CD4-positive, CD25-positive, alpha-beta regulatory T cell (primary cell): ENCODE data around the gene MYO10. TPM values are rescaled to one million over a fixed set of nuclear protein-coding genes. Genes with fewer than 3 reads are reported as not detected.

Experiments
- ATAC-seq, 2 donors: fragments of 150-1000 bp; cut with Tn5 transposase; one replicate each; pipeline ENCODE4 v1.10.0; 2021; ENCODE audit warnings: low read depth in 2 of 2, moderate number of reproducible peaks in 2 of 2, moderate library complexity in 1 of 2
- DNase-seq, 3 donors: peaks; one replicate each; pipeline versions ENCODE4 v3.0.0 to v3.0.0-alpha.2; 2012 to 2022; ENCODE audit warnings: mixed read lengths in 1 of 3
- H3K27ac ChIP-seq: one replicate; pipeline ENCODE4 v1.7.0; 2013; ENCODE audit warnings: mild to moderate bottlenecking, low read length; ENCODE audit not compliant: insufficient read depth, poor library complexity, severe bottlenecking
- H3K27me3 ChIP-seq: one replicate; pipeline ENCODE4 v1.7.0; 2013; ENCODE audit warnings: low read length; ENCODE audit not compliant: control insufficient read depth, insufficient read depth
- H3K36me3 ChIP-seq: one replicate; pipeline ENCODE4 v1.7.0; 2013; ENCODE audit warnings: mild to moderate bottlenecking, low read length, moderate library complexity; ENCODE audit not compliant: control insufficient read depth, insufficient read depth
- H3K4me1 ChIP-seq: 2 replicates; pipeline ENCODE4 v1.7.0; 2013; ENCODE audit warnings: mild to moderate bottlenecking, low read length; ENCODE audit not compliant: insufficient read depth, control insufficient read depth, poor library complexity, severe bottlenecking
- H3K4me3 ChIP-seq: one replicate; pipeline ENCODE4 v1.7.0; 2013; ENCODE audit warnings: low read depth, mild to moderate bottlenecking, low read length, moderate library complexity
- H3K9me3 ChIP-seq, 2 experiments: 1 replicate in 1 of 2; 2 replicates in 1 of 2; pipeline ENCODE4 v1.7.0; 2013; ENCODE audit warnings: low read length in 2 of 2, mild to moderate bottlenecking in 1 of 2, moderate library complexity in 1 of 2; ENCODE audit not compliant: control insufficient read depth in 2 of 2
- H3K27ac Mint-ChIP-seq, 3 donors: one replicate each; pipeline ENCODE4 v1.8.0; 2020 to 2022; ENCODE audit warnings: mild to moderate bottlenecking in 3 of 3, mixed read lengths in 3 of 3, moderate library complexity in 2 of 3
- H3K27me3 Mint-ChIP-seq: one replicate; pipeline ENCODE4 v1.8.0; 2022; ENCODE audit warnings: mild to moderate bottlenecking, mixed read lengths
- H3K36me3 Mint-ChIP-seq: one replicate; pipeline ENCODE4 v1.8.0; 2020; ENCODE audit warnings: mixed read lengths
- H3K4me1 Mint-ChIP-seq, 4 donors: one replicate each; pipeline ENCODE4 v1.8.0; 2020 to 2022; ENCODE audit warnings: mixed read lengths in 4 of 4, mild to moderate bottlenecking in 1 of 4
- H3K4me3 Mint-ChIP-seq, 4 donors: one replicate each; pipeline ENCODE4 v1.8.0; 2020 to 2022; ENCODE audit warnings: mild to moderate bottlenecking in 4 of 4, mixed read lengths in 4 of 4, moderate library complexity in 3 of 4
- H3K9me3 Mint-ChIP-seq, 7 donors: one replicate each; pipeline ENCODE4 v1.8.0; 2020 to 2022; ENCODE audit warnings: mixed read lengths in 7 of 7, mild to moderate bottlenecking in 3 of 7, moderate library complexity in 2 of 7
- polyA plus RNA-seq, 4 donors: library from polyadenylated mRNA; unstranded; fragments of 300-500 nt; fragmentation: Illumina TruSeq; gene quantifications; one replicate each; pipeline ENCODE4 v1.2.3, GENCODE V29; 2021
- total RNA-seq: library from RNA; stranded (reverse); gene quantifications from one replicate; pipeline ENCODE4 v1.2.3, GENCODE V29; 2022

Gene MYO10
- total and polyA plus RNA-seq, 5 donors from 2014 or later: 0.01 to 0.05 (median 0.02) TPM; not detected in 1

DNA sequence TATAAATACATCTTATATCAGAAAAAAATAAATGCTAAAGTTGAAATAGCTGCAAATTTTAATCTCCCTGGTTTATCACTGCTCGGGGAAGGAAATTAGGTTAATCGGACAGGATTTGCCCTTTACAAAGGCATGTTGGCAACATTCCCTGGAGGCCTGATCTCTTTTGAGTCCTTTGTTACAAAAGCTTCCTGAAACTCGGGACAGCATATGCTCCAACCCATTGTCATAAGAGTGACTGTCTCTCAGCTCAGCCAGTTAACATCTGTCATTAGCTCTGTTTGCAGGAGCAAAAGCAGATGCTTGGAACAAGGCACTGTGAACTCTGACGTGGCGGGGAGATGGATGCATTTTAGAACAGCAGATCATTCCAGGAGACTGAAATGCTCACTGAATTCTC, 80.6 kb downstream of the MYO10 start:
- Histone ChIP-seq H3K4me3 (no peak overlapping the region), H3K9me3 (peaks cover 0 to 7% of the 10 kb centered on the region in 2 experiments), H3K4me1 (no peaks in the 10 kb centered on the region), H3K36me3 (no peaks in the 10 kb centered on the region), H3K27me3 (no peaks in the 10 kb centered on the region), H3K27ac (no peak overlapping the region)
- Mint-ChIP-seq H3K4me3 (no peak overlapping the region), H3K36me3 (no peaks in the 10 kb centered on the region), H3K4me1 (no peaks in the 10 kb centered on the region), H3K27ac (no peak overlapping the region), H3K27me3 (peaks cover 4% of the 10 kb centered on the region), H3K9me3 (peaks cover 0 to 6% (median 0%) of the 10 kb centered on the region in 7 donors)
- DNase-seq (no peak), ATAC-seq (no peak)

DNA sequence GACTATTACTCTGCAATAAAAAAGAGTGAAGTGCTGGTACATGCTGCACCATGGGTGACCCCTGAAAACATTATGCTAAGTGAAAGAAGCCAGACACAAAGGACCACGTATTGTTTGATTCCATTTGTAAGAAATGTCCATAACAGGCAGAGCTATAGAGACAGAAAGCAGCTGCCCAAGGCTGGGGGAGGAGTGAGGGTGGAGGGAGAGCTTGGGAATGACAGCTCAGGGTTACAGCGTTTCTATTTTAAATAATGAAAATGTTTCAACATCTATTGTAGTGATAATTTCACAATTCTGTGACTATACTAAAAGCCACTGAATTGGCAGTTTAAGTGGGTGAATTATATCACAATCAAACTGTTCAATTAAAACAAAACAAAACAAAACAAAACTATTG, 81.7 kb downstream of the MYO10 start:
- Histone ChIP-seq H3K27me3 (no peaks in the 10 kb centered on the region), H3K27ac (no peak overlapping the region), H3K36me3 (no peaks in the 10 kb centered on the region), H3K4me3 (no peak overlapping the region), H3K9me3 (peaks cover 0 to 7% of the 10 kb centered on the region in 2 experiments), H3K4me1 (no peaks in the 10 kb centered on the region)
- H3K4me1 Mint-ChIP-seq: no peaks in the 10 kb centered on the region
- H3K27me3 Mint-ChIP-seq: peaks cover 4% of the 10 kb centered on the region
- H3K4me3 Mint-ChIP-seq: no peak overlapping the region
- H3K36me3 Mint-ChIP-seq: no peaks in the 10 kb centered on the region
- ATAC-seq: no peak
- no peak overlapping the region for H3K27ac Mint-ChIP-seq
- H3K9me3 Mint-ChIP-seq: peaks cover 0 to 6% (median 0%) of the 10 kb centered on the region in 7 donors
- no peak for DNase-seq

- Mint-ChIP-seq H3K9me3 (peaks cover 0 to 6% (median 0%) of the 10 kb centered on the region in 7 donors), H3K36me3 (no peaks in the 10 kb centered on the region), H3K27ac (no peak overlapping the region), H3K4me1 (no peaks in the 10 kb centered on the region), H3K4me3 (no peak overlapping the region), H3K27me3 (peaks cover 4% of the 10 kb centered on the region)
- DNase-seq (no peak), ATAC-seq (no peak)
- no peaks in the 10 kb centered on the region for H3K4me1 ChIP-seq
- H3K4me3 ChIP-seq: no peak overlapping the region
- no peaks in the 10 kb centered on the region for H3K27me3 ChIP-seq
- H3K36me3 ChIP-seq: no peaks in the 10 kb centered on the region
- no peak overlapping the region for H3K27ac ChIP-seq
- H3K9me3 ChIP-seq: no peaks in the 10 kb centered on the region
These were observed 82.6 kb downstream of the MYO10 start for GRCh38 chr5:16853518-16853917.

DNA sequence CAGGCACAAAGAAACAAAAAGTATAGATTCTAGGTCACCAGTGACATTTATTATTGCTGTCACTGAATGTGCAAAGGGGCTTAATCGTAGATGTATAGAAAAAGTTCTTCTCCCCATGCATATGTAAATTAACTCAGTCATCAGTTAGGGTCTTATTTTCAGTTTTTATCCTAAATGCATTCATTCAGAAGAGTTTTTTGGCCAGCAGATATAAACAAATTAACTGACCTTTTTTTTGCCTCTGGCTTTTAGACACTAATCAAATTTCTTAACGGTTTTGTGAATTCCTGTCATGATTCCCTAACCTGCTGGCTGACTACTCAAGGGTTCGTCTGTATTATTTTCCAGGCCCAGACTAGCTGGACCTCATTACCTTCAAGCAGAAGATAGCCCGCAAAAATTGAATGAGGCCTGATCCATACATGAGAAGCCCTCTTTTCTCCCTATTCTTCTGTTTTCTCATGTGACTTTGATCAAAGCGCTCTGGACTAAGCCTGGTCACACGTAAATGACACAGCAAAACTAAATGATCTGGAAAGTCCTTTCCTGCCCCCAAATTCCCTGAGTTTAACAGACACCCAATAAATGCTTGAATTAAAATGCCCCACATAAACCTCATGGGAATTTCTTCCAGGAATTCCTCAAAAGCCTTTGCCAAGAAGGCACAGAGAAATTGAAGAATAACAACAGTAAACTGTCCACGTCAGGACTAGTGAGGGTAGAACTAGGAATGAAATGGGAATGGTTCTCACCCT, 83.7 kb downstream of the MYO10 start:
- H3K4me3 Mint-ChIP-seq: no peak overlapping the region
- H3K36me3 ChIP-seq: no peaks in the 10 kb centered on the region
- H3K9me3 Mint-ChIP-seq: no peaks in the 10 kb centered on the region
- DNase-seq (no peak), ATAC-seq (no peak)
- no peaks in the 10 kb centered on the region for H3K9me3 ChIP-seq
- no peak overlapping the region for H3K27ac ChIP-seq
- H3K36me3 Mint-ChIP-seq: no peaks in the 10 kb centered on the region
- H3K27ac Mint-ChIP-seq: no peak overlapping the region
- H3K4me3 ChIP-seq: no peak overlapping the region
- no peaks in the 10 kb centered on the region for H3K4me1 Mint-ChIP-seq
- peaks cover 4% of the 10 kb centered on the region for H3K27me3 Mint-ChIP-seq
- no peaks in the 10 kb centered on the region for H3K27me3 ChIP-seq
- H3K4me1 ChIP-seq: no peaks in the 10 kb centered on the region

DNA sequence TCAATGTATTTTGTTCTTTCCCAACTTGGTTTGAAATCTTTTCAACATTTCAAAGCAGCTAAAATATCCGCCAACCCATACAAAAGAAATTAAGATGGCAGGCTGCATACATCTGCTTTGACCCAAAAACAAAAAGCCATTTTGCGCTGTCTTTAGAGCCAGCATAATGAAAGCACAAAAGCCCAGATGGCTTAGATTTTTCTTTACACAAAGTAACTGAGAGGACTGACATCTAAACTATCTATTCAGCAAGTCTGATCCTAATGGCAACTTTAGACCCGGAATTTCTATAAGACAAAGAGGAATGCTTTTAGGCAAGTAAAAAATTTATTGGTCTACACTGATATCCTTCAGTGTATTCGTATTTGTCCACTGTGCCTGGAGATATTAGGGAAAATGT, 86.3 kb downstream of the MYO10 start:
- Histone ChIP-seq H3K4me3 (no peak overlapping the region), H3K27ac (no peak overlapping the region), H3K4me1 (no peaks in the 10 kb centered on the region), H3K9me3 (no peaks in the 10 kb centered on the region), H3K36me3 (no peaks in the 10 kb centered on the region), H3K27me3 (no peaks in the 10 kb centered on the region)
- DNase-seq (no peak), ATAC-seq (no peak)
- Mint-ChIP-seq H3K4me1 (no peaks in the 10 kb centered on the region), H3K27ac (no peak overlapping the region), H3K4me3 (no peak overlapping the region), H3K27me3 (peaks cover 4% of the 10 kb centered on the region), H3K9me3 (no peaks in the 10 kb centered on the region), H3K36me3 (no peaks in the 10 kb centered on the region)

DNA sequence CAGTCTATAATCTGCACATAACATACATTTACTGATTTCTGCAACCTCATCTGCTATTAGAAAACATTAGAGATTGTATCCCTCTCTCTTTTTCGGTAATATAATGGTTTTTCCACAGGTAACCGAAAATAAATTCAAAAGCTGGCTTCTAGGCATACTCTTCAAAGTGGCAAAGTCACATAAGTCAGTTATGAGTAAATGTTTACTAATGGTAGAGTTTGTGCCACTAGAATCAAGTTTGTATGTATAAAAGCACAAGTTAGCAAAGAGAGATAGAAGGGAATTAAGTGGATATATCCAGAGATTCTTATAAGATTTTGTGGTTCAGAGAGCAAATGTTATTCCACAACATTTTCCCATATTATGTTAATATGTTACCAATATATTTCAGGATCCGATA, 86.9 kb downstream of the MYO10 start:
- Mint-ChIP-seq H3K4me1 (no peaks in the 10 kb centered on the region), H3K4me3 (no peak overlapping the region)
- no peaks in the 10 kb centered on the region for H3K4me1 ChIP-seq

GRCh38 chr5:16844952-16845351, 91.1 kb downstream of the MYO10 start:
- no peaks in the 10 kb centered on the region for H3K36me3 Mint-ChIP-seq
- H3K27ac ChIP-seq: no peak overlapping the region
- DNase-seq: no peak
- no peak overlapping the region for H3K4me3 Mint-ChIP-seq
- no peaks in the 10 kb centered on the region for H3K27me3 Mint-ChIP-seq
- H3K4me3 ChIP-seq: no peak overlapping the region
- no peaks in the 10 kb centered on the region for H3K27me3 ChIP-seq
- no peak for ATAC-seq
- no peaks in the 10 kb centered on the region for H3K4me1 Mint-ChIP-seq
- H3K27ac Mint-ChIP-seq: no peak overlapping the region
- no peaks in the 10 kb centered on the region for H3K36me3 ChIP-seq
- no peaks in the 10 kb centered on the region for H3K9me3 ChIP-seq
- no peaks in the 10 kb centered on the region for H3K4me1 ChIP-seq
- H3K9me3 Mint-ChIP-seq: peaks cover 0 to 2% (median 0%) of the 10 kb centered on the region in 7 donors

More for the DNA sequence above, 86.9 kb downstream of the MYO10 start:
- DNase-seq: no peak
- H3K9me3 ChIP-seq: no peaks in the 10 kb centered on the region
- Mint-ChIP-seq H3K27me3 (peaks cover 2% of the 10 kb centered on the region), H3K9me3 (no peaks in the 10 kb centered on the region), H3K27ac (no peak overlapping the region), H3K36me3 (no peaks in the 10 kb centered on the region)
- H3K36me3 ChIP-seq: no peaks in the 10 kb centered on the region
- H3K27ac ChIP-seq: no peak overlapping the region
- no peak overlapping the region for H3K4me3 ChIP-seq
- no peak for ATAC-seq
- no peaks in the 10 kb centered on the region for H3K27me3 ChIP-seq

DNA sequence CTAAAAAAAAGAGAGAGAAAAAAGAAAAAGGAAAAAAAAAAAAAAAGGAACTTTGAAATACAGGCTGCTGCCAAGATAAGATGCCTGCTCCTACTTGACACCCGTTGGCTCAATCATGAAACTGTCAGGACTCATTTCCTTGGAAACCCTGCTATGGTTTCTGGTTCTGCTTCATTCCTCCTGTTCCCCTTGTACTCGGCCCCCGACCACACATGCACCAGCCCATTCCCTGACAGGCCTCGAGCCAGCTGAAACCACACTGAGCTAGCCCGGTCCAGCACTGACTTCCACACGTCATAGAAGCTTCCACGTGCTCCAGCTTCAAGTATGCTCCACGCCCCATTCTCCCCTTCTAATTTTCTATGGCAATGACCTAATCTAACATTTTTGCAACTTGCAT, 93.2 kb downstream of the MYO10 start:
- ATAC-seq: no peak
- Mint-ChIP-seq H3K9me3 (peaks cover 0 to 2% (median 0%) of the 10 kb centered on the region in 7 donors), H3K36me3 (no peaks in the 10 kb centered on the region), H3K27me3 (no peaks in the 10 kb centered on the region), H3K27ac (no peak overlapping the region), H3K4me1 (no peaks in the 10 kb centered on the region), H3K4me3 (no peak overlapping the region)
- H3K27ac ChIP-seq: no peak overlapping the region
- no peaks in the 10 kb centered on the region for H3K27me3 ChIP-seq
- H3K36me3 ChIP-seq: no peaks in the 10 kb centered on the region
- DNase-seq: no peak
- H3K9me3 ChIP-seq: no peaks in the 10 kb centered on the region
- H3K4me3 ChIP-seq: no peak overlapping the region
- H3K4me1 ChIP-seq: no peaks in the 10 kb centered on the region
